ENCODE measurements around the gene SLC29A1.
"Not testable (repeated sequence)": the region's sequence is repeated elsewhere in the genome, so short reads cannot be mapped to it uniquely, and the experiment has no call there.

Gene SLC29A1

DNA sequence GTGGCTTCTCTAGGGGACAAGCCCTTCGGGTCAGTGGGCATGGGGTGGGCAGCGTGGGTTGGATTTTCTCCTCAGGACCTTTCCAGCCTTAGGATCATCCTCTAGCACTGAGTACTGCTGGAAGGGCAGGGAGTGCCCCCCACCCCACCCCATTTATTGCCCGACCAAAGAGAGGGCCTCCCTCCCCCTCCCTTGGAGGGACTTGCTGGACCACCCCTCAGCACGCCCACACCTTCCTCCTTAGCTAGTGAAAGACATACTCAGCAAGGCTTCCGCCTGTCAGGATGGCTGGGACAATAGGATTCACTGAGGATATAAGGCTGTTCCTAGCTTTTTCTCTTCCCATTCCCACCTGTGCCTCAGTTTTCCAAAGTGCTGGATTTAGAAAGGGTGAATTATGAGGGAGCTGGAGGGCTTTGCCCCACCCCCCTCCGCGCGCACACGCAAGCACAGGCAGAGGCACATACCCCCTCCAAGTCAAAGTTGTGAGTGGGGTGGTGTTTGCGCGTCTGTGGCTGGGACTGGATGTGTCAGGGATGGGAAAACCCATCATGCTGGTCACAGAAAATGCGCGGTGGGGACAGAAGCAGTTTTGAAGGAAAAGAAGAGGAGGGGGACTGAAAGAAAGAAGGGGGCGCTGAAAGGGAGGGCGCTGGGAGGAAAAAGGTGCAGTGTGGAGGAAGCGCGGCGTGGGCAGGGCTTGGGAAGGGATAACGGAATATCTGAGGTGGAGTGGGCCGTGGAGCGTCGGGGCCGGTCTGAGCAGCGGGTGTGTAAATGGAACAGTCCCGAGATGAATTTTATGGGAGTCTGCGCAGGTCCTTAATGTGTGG, 693 bp upstream of the SLC29A1 start:
- no peak for DNase-seq (ENCODE audit: low spot score)

DNA sequence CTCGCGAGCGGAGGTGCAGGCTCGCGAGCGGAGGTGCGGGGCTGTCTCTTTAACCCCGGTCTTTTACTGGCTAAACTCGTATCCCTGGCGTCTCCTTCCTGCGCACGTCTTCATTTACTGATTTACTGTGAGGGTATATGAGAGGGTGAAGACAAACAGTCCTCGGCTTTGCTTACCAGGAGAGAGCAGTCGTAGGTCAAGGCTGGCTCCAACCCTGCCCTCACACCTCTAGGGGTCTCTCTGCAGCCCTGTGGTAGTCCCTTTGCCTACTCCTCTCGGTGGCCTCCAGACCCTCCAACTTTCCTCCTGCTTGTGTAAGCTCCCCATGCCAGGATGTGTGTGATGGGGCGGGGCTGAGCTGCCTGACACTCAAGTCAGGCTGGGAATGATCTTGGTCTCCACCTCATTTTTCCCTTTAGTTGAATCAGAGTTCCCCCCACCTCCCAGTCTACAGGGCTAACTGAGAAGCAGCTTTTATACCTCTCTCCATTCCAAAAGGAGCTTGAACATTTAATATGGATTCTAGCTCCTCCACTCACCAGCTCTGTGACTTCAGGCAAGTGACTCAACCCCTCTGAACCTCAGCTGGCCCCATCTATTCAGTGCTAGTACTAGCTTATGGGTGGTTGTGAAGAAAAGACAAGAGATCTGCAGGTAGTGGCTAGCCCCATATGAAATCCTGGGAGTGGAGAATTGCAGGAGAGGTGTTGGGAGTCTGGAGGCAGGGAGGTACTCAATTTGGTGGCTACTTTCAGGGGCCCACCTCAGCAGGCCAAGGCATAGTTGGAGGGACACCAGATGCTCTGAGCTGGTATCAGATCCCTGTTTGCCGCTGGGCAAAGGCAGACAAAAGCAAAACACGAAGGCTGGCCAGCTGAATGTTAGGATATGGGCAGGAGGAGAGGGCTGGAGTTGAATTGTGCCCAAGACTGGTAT, 902 bp downstream of the SLC29A1 start:
- peak; percentile 46 for DNase-seq (ENCODE audit: low spot score)

DNA sequence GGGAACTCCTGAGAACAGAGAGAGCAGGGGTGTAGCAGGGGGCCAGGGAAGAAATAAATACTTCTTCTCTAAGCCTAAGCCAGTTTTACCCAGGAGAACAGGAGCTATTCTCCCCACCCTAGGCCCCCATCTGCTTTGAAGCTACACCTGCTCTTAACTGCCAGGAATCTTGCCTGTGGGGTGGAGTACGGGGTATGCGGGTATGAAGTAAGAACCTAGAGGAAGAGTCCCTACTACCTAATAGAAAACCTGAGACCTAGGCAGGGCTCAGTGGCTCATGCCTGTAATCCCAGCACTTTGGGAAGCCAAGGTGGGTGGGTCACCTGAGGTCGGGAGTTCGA, 1.5 kb downstream of the SLC29A1 start:
- DNase-seq (ENCODE audit: low spot score), result no peak

DNA sequence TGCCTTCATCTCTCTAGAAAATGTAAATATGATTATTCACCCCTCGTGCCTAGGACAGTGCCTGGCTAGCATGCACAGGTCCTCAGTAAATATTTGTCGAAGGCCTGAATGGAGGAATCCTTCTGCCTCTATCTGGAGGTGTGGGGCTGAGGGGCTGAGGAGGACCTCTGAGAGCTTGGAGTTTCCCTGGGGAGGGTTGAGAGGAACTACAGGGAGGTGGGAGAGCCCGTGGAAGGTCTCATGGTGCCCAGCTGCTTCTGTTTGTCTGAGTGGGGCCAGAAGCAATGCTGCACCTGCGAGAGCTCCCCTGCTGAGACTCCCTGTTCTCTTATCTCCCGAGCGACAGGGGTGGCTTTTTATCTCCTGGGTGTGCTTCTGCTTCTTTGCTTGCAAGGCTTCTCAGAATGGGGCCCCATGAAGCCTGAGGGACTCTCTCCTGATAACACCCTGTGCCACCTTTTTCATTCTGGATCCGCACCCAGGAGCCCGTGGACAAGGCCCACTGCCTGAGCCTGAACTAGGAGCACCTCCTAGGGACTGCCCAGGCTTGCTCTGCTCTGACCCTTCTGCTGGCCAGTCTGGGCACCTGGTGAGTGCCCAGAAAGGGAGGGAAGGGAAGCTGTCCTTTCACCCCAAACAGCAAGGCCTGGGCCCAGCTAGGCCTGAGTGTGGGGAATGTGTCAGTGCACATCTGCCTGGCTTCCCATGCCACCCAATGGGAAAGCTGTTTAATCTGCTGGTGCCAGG, 2.4 kb downstream of the SLC29A1 start:
- DNase-seq (ENCODE audit: low spot score), result no peak

DNA sequence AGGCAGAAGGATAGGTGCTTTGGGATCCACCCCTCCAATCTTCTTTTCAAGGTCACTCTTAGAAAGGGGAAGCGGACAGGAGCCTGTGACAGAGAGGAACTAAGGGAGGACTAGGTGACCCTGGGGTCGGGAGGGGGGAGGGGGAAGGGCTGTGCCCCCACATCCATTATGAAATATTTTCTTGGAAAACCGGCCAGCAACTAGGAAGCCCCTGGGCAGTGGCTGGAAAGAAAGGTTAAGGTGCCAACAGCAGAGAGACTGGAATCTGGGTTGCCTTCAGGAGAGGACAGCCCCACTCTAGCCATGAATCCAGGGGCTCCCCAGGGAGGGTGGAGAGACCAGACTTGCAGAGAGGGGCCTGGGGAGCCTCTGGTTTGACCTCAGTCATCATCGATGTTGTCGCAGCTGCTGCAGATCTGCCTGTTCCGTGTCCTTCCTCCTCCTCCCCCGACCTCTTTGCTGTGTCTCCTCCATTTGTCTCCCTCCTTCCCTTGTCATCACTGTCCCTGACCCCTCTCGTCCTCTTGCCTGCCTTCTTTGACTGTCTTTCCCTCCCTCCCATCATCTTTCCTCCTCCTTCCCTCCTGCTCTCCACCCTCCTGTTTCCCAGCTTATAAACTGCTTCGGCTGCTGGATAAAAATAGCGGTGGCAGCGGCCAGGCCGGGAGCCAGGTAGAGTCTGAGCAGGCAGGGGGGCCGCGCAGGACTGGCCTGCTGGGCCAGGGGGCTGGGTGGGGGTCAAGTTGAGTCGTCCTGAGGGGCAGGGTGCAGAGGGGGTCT, 3.2 kb downstream of the SLC29A1 start:
- no peak for DNase-seq (ENCODE audit: low spot score)

DNA sequence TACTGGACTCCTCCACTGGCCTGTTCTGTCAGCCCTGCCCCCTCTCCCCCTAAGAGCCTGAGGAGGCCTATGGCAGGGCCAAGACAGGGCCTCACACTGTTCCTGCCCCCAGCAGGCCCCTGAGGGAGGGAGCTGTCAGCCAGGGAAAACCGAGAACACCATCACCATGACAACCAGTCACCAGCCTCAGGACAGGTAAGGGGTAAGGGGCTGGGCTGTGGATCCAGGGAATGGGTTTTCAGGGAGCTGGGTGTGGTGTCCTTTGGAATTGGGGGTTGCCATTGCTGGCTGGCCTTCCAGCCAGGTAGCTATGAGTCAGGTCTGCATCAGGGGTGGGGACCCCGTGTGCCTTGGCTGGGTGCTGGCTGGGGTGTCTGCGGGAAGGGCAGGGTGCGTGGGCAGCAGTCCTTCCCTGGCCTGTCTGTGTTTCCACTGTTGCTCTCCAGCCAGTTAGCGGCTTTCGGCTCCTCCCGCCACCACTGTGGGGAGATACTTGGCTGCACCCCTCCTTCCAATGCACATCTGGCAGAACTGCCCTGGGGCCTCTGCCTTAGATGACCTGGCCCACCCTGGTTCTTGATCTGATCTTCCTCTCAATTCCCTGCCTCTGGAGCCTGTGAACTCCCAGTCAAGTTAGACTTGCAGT, 3.9 kb downstream of the SLC29A1 start:
- no peak for DNase-seq (ENCODE audit: low spot score)

DNA sequence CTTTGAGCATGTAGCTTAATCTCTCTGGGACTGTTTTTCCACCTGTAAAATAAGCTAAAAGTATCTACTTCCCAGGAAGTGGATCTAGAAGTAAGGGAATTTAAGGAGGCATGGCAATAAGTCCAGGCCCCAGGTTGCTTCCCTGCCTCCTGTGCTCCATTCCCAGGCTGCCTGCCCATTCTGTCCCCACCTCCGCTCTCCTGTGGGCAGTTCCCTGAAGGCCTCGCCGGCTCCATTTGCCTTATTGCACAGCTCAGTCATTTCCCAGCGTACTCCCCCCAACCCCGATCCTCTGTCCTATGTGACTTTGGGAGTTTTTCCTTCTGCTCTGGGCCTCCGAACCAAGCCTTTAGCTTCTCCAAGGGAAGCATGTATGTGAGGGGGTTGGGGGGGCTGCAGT, 4.6 kb downstream of the SLC29A1 start:
- no peak for DNase-seq (ENCODE audit: low spot score)

DNA sequence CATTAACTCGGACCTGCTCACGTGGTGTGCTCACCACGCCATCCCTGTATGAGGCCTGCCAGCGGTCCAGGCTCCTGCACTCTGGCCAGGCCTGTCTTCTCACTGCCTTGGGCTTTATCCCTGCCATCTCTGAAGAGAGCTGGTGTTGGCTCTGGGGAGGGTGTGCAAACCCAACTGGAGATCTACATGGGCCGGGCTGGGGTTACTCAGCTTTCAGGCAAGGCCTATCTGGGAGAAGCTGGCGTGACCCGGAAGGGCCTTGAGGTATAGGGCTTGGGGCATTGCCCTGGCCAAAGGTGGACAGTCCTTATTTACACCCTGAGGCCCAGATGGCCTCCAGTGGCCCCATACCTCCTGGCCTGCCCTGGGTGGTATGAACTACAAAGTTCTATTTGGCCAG, 5.0 kb downstream of the SLC29A1 start:
- DNase-seq (ENCODE audit: low spot score), result no peak

DNA sequence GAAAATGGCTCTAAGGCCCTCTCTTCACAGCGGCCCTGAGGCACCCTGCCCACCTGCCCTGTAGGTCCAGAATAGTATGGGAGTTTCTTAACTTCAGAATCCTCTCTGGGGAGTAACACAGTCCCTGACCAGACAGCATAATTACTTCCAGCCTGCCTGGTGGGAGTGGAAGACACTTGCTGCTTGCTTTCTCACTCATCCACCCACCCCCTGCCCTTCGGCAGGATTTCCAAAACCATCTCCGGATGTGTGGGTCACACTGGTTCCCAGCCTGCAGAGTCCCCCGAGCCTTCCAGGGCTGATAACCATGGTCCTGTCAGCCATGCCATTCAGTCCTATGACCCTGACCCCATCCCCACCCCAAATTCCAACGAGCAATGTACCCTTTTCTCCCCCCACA, 5.4 kb downstream of the SLC29A1 start:
- no peak for DNase-seq (ENCODE audit: low spot score)

DNA sequence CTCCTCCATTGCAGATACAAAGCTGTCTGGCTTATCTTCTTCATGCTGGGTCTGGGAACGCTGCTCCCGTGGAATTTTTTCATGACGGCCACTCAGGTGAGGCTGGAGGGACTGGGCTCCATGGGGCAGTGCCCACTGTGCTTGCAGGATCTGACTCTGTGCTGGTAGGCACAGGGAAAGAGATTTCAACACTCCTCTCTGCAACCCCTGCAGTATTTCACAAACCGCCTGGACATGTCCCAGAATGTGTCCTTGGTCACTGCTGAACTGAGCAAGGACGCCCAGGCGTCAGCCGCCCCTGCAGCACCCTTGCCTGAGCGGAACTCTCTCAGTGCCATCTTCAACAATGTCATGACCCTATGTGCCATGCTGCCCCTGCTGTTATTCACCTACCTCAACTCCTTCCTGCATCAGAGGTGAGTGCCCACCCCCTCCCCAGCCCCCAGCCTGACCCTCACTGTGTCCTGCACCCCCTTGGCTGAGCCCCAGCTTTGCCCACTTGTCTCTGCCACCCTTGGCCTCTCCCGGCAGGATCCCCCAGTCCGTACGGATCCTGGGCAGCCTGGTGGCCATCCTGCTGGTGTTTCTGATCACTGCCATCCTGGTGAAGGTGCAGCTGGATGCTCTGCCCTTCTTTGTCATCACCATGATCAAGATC, 6.1 kb downstream of the SLC29A1 start:
- no peak for DNase-seq (ENCODE audit: low spot score)

DNA sequence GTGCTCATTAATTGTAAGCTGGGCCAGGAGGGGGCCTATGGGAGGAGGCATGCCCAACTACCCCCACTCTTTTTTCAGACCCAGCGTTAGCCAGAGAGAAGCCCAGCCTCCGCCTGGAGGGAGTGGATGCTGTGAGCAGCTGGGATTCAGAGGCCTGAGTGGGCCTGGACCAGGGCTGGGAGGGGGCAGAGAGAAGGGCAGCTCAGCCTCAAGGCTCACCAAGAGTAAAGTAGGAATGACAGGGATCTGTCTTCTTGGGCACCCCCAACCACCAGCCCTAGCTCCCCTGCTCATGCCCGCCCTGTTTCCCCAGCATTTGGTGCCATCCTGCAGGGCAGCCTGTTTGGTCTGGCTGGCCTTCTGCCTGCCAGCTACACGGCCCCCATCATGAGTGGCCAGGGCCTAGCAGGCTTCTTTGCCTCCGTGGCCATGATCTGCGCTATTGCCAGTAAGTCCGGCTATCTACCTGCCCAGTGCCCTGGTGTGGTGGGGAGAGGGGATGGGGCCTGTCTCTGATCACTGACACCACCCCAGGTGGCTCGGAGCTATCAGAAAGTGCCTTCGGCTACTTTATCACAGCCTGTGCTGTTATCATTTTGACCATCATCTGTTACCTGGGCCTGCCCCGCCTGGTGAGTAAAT, 6.8 kb downstream of the SLC29A1 start:
- DNase-seq (ENCODE audit: low spot score), result no peak

DNA sequence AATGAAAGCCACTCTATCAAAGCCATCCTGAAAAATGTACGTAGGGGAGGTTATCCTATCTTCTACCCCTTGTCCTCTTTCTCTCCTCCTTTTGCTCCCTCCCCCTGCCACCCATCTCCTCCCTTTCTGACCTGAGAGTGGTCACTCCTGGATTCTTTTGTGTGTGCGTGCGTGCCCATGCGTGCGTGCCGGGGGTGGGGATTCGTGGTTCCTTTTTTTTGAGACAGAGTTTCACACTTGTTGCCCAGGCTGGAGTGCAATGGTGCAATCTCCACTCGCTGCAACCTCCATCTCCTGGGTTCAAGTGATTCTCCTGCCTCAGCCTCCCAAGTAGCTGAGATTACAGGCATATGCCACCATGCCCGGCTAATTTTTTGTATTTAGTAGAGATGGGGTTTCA, 8.0 kb downstream of the SLC29A1 start:
- DNase-seq (ENCODE audit: low spot score), result not testable (repeated sequence)

DNA sequence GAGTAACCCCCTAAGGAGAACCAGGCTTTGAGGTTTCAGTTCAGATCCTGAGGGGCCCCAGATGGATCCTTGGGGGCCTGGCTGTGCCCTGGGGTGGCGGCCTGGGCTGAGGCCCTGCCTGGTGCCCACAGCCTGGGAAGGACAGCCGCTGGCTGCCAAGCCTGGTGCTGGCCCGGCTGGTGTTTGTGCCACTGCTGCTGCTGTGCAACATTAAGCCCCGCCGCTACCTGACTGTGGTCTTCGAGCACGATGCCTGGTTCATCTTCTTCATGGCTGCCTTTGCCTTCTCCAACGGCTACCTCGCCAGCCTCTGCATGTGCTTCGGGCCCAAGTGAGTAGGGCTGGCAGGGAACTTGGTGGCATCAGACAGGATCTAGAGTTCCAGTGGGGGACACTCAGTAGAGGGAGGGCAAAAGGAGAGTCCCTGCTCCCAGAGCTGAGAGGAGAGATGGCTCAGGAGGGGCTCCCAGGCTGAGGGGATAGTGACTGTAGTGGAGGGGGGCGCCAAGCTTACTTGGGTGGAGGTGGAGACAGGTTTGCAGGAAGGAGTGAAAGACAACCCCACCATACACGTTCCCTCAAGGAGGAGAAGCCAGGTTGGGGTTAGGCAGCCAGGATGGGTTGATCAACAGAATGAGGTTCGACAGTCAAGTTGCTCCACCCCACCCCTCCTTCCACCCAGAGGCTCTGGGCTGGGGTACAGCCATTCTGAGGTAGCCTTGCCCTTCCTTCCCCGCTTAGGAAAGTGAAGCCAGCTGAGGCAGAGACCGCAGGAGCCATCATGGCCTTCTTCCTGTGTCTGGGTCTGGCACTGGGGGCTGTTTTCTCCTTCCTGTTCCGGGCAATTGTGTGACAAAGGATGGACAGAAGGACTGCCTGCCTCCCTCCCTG, 9.5 kb downstream of the SLC29A1 start:
- no peak for DNase-seq (ENCODE audit: low spot score)

DNA sequence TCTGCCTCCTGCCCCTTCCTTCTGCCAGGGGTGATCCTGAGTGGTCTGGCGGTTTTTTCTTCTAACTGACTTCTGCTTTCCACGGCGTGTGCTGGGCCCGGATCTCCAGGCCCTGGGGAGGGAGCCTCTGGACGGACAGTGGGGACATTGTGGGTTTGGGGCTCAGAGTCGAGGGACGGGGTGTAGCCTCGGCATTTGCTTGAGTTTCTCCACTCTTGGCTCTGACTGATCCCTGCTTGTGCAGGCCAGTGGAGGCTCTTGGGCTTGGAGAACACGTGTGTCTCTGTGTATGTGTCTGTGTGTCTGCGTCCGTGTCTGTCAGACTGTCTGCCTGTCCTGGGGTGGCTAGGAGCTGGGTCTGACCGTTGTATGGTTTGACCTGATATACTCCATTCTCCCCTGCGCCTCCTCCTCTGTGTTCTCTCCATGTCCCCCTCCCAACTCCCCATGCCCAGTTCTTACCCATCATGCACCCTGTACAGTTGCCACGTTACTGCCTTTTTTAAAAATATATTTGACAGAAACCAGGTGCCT, 10.2 kb downstream of the SLC29A1 start:
- DNase-seq (ENCODE audit: low spot score), result no peak

DNA sequence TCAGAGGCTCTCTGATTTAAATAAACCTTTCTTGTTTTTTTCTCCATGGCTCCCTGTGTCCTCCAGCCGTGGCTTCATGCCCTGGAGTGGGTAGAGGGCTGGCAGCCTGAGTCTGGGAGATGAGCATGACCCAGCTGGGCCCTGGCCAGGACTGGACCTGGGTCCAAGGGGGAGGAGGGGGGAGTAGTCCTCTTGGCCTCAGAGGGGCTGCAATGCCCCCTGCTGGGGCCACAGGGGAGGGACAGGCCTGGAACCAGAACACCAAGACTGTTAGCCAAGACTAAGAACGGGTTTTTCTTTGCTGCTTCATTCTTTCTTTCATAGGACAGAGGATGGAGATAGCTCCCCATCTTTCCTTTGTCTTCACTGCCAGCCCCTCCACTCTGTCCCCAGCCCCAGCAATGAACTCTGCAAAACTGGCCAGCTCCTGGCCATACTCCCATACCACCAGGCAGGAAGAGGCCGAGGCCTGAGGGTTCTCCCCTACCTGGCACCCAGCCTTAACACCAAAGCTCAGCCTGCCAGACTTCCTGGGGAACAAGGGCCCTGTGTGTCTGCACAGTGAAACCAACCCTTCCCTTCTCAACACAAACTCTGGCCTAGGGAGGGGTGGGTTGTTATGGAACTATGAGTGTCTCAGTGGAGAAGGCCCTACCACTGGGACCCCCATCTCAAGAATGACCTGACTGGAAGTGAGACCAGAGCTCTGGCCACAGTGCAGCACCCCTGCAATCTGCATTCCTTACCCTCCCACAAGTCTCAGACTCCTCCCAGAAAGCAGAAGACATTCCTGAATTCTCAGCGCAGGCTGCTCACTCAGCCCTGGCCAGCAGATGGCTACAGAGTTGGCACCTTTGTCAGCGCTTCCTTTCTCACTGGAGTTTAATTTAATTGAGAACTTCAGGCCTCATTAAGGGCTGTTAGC, 11.0 kb downstream of the SLC29A1 start:
- peak; percentile 88 for DNase-seq (ENCODE audit: low spot score)

DNA sequence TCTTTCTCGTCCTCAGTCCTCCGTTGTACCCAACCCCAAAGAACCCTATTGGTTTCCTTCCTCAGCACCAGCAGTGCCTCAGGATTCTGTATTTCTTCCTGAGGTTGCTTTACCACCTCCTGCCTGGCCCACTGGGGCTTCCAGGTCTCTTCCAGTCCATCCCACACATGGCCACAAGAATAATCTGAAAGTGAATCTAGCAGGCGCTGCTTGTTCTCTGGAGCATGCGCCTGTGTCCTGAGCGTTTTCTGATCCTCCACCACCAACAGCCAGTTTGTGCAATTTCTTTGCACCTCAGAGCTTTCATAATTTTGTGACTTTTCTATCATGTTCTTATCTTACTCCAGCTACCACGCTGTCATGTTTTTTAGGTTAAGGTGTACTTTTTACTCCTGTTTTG, 11.9 kb downstream of the SLC29A1 start:
- DNase-seq (ENCODE audit: low spot score), result no peak

DNA sequence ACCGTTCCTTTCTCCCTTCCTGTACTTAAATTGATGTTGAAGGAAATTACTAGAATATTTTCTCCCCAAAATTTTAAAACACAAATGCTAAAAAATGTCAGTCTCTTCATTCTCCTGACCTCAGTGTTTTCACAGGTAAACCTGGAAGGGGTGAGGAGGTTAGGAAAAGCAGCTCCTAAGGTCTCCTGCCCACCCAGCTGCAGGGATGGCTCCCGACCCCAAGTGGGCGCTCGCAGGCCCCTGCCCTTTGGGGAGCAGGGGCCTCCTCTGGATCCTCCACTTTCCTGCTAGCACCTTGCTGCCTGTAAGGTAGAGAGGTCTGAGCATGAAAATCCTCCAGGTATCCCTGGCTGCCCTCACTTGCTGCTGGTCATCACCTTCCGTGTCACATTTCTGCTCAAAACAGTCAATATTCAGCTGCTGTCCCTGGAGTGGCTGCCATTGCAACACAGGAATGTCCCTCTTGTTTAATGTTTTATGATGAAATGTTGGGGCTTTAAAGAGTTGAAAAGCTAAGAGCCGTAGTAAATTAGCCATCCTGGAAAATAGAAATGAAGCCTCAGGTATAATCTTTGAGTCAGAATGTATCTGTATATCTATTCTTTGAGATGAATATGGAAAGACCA, 12.6 kb downstream of the SLC29A1 start:
- DNase-seq (ENCODE audit: low spot score), result no peak

All from kidney tubule cell (primary cell).